Superior temporal gyrus (tissue), 1 donor: ENCODE results near the gene TM4SF1.
"Not testable (repeated sequence)": the region's sequence is repeated elsewhere in the genome, so short reads cannot be mapped to it uniquely, and the experiment has no call there.

ENCODE experiments used
- DNase-seq: peaks from one replicate; pipeline ENCODE4 v3.0.0-alpha.2; 2016; ENCODE audit errors: extremely low spot score

The TM4SF1 gene

DNA sequence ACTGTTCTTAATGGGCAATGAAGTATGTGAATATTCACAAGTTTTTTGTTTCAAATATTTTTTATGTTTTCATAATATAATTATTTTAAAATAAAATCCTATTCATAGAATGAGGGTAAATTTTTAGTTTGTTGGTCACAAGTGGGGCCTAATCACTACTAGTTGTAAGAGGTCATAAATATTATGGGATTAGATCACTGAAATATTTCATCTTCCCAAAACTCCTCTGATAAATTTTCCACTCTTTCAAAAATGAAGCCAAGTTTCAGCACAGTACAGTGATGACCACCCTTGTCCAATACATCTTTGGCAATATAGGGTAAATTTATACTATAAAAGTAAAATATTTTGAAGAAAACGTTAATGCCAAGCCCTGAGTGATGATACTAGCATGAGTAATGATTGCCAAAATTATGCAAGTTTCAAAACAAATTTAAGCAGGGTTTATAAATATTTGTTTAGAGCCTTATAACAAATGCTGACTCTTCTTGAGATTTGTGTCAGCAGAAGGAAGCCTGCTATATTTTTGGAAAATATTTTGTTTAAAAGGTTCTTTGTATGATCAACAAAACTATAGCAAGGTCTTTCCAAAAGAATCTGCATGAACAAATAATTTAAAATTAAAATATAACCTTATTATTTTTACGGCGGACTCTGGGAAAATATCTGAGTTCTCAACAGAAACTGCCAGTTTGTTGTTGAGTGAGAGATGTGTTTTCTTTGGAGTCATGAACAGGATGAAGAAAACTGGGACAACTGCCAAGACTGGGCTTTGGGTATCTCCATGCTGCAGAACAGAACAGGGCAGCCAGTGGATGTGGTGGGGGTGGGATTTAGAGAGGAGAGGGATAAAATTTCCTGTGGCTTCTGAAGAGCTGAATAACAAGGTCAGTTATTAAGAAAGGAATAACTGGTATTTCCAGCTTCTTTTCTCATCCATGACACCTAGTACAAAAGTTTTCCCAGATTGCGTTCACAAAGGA is 17.9 kb upstream of the TM4SF1 start:
- no peak for DNase-seq

DNA sequence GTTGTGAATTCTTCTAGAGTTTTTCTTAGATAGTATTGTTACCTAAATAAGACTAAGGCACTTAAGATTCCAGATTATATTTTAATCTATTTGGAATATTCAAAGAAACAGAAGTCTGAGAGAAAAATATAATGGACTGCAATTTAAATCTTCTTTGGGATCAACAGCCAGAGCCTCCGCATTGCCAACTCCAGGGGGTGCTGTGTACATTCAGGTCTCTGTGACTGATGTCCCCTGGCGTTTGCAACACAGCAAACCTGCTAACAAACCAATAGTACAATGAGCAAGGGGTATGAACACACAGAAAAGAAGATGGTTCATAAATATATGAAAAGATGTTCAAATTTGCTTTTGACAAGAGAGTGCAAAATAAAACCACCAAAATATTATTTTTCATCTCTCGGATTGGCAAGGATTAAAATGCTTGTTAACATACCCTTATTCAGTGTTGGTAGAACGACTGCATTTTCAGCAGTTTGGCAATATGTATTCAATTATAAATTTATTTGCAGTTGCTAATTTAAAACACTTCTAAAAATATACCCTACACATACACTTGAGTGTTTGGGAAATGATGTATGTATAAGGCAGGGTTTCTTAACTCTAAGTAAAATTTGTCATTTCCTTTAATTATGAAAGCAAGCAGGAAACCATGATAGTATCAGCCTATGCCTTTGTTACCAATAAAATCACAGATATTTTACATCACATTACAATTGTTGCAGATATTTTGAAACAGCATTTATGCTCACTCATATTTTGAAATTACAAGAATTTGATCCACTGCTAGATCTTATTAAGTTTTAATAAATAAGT is 16.1 kb upstream of the TM4SF1 start:
- DNase-seq, result peak; percentile 72

DNA sequence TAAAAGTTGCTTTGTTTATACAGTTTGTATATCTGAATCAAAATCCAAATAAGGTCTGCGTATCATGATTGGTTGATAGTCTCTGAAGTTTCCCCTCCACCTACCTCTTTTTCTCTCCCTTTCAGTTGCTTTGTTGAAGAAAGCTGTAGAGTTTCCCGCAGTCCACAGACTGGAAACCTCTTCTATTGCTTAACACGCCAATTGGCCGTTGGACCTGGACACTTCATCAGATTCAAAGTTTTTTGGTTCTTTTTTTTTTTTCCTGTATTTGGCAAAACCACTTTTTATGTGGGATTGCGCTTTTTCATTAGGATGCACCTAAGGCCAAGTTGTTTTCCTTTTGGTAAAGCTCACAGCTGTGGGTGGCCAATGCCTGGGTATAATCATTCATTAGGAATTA is 14.5 kb upstream of the TM4SF1 start:
- no peak for DNase-seq

DNA sequence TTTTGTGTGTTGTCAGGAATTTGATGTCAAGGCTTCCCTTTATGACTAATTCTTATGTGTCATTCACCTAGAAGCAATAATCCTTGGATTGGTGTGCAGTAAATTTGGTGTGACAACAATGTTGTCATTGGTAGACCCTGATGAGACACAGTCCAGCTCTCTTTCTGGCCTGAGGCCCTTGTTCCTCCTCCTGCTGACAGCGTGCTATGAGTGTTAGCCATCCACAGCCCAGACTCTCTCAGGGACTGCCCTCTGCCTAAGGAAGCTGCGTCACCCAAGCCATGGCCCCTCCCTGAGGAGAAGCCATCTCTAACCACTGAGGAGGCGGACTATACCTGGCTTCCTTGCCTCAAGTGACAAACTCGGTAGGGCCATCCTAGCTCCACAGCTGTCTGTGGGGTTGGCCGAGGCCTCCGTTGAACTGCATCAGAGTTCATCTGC is 13.3 kb upstream of the TM4SF1 start:
- DNase-seq, result no peak

DNA sequence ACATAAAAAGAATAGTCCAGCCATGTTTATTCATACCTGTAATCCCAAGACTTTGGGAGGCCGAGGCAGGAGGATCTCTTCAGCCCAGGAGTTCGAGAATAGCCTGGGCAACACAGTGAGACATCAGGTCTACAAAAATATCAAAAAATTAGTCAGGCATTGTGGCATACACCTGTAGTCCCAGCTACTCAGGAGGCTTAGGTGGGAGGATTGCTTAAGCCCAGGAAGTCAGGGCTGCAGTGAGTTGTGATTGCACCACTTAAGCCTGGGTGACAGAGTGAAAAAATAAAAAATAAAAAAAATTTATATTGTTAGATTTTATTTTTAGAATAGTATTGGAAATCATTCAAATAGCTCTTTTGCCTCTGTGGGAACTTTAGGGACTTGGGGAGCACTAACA is 12.8 kb upstream of the TM4SF1 start:
- no peak for DNase-seq

DNA sequence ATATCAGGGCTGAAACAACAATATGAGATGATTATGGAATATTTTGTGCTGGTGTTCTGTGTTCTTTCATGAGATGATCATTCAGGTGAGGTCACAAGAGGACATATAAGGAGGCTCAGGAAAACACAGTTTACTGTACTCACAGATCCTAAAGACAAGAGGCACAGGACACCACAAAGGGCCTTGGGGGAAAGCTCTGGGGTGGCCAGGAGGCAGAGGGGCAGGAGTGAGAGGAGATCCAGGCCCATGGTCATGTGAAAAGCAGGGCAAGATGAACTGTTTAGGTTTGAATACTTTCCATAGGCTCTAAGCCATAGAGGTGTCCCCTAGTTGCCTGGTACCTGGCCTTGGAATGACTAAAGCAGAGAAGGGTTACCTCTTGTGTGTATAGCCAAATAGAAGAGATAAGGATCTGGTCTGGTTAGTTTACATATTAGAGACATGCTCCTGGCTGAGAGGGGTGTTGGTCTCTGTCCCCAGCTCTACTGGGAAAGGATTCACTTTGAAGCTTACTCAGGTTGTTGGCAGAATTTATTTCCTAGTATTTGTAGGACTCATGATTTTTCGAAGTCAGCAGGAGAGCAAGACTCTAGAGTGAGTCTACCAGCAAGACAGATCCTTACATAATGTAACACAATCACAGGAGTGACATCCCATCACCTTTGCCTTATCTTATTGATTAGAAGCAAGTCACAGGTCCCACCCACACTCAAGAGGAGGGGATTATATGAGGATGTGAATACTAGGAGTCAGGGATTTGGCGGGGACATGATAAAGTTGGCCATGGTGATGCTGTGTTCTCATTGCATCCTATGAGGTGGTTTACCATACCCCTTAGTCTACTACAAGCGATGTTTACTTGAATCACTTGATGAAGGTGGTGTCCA is 11.3 kb upstream of the TM4SF1 start:
- no peak for DNase-seq

DNA sequence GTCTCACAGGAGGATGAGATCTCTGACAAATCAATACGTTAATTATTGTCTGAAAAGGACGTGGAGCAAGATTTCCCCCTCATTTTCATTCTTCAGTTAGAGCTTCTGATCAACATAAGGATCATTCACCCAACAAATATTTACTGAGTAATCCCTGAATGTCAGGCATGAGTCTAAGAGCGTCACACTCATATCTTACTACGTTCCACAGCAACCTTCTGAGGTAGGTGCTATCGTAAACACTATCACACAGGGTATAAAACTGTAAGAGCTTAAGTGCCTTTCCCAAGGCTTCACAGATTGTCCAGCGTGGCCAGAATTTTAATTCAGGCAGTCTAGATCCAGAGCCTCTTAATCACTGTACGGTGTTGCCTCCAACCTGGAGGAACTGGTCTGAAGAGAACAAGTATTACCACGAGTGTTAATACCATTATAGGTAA is 10.6 kb upstream of the TM4SF1 start:
- no peak for DNase-seq

DNA sequence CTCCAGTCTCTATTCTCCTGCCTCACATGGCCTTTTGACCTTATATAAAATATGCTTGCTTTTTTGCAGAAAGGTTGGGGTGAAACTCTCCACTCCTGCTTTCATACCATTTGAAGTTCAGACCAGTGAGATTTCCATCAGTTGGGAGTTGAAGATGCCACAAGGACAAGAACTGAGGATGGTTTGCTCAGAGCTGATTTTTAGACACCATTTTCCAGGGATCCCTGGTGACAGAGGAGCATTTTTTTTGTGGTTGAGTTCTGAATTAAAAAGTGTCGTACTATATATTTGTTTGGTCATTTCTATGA is 8.8 kb upstream of the TM4SF1 start:
- DNase-seq, result no peak

DNA sequence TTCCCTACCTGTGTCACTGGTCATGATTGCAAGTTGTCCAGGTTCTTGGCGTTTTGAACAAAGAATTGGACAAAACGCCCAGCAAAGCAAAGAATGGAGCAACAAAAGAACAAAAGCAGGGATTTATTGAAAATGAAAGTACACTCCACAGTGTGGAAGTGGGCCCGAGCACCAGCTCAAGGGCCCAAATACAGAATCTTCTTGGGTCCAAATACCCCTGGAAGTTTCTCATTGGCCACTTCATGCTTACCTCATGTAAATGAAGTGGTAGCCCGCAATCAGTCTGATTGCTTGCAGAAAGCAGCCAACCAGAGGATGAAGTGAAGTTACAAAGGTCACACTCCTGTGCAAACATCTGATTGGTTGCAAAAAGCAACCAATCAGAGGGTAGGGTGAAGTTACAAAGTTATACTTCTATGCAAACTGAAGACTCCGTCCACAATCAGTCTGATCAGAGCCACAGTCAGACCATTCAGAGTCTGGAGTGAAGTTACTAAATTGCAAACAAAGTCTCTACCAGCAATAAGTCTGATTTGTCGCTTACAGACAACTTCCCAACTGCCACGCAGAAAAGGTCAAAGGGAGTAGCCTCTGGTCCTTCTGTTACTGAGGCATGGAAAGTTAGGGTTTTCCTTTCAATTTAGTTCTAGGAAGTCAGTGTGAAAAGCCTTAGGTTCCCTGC is 8.3 kb upstream of the TM4SF1 start:
- no peak for DNase-seq

DNA sequence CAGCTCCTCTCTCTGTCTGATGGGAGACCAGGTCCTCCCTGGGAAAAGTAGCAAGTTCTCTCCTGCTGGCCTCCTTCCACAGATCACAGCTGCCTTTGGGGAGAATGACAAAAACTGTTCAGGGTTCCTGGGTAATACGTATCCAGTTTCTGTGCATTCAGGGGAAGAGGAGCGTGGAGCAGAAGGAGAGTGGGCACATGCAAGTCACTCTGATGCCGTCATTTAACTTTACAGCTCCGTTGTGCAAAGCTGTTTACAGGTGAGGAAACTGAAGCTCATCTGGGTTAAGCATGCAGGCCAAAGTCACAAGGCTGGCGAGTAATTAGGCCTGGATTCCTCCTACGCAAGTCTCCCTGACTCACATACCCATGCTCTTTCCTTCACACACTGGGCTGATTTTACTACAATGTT is 7.5 kb upstream of the TM4SF1 start:
- no peak for DNase-seq

DNA sequence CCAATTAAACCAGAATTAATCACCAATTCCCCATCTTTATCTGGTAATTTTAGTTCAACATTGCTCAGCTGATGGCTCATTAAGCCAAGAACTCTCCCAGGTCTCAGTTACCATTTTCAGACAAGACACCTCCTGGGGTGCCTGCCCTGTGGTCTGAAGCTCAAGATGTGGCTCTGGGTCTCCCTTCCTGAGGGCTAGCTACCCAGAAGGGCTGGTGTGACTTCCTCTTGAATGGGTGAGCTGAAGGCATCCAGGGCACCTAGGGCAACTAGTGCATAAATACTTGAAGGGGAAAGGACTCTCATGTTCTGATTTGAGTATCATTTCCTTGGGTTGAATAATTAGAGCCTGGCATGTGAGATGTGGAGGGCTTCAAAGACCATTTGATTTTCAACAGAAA is 6.7 kb upstream of the TM4SF1 start:
- no peak for DNase-seq

DNA sequence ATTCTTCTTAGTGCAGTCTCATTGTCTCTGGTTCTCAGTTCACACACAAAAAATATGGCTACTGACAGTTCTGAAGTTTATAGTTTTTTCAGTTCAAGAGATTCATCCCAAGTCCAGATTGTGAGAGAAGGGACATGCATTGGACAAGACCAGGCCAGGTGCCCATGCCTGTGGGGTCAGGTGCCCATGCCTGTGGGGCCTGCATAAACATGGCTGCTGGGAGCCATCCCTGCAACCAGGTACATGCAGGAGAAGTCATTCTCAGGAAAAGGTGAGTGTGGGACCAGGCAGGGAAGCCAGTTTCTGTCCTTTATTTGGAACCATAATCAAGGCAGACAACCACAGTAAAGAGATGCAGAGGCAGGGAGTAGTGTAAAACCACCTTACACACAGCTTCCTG is 6.3 kb upstream of the TM4SF1 start:
- no peak for DNase-seq

DNA sequence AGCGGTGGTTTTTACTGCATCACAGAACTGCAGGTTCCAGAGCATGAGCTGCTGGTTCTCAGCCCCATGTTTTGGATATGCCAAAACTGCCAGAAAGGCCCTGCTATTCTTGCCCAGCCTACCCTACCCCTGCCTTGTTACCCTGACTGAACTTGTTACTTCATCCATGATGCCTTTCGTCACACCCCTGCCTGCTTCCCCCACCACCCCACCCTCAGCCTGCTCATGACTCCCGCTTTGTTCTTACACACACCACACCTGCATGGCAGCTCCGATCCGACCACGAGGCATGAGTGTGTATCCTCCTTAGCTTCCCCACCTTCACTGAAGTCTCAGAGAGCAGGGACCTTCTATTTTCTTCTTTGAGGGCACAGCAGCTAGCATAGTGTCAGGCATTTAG is 5.1 kb upstream of the TM4SF1 start:
- no peak for DNase-seq

DNA sequence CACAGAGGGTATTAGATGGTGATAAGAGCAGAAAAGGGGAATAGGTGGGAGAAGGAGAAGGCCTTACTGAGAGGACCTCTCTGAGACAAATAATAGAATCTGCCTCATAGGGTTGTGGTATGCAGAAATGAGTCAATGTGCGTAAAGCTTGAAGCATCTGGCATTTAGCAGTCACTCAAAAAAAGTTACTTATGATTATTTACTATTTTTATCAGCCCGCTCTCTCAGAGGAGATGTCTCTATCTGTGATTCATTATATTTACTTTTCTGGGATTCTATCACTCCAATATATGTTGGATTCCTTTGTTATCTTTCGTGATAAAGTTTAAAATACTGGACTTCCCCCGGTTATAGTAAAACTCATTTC is 4.6 kb upstream of the TM4SF1 start:
- no peak for DNase-seq

DNA sequence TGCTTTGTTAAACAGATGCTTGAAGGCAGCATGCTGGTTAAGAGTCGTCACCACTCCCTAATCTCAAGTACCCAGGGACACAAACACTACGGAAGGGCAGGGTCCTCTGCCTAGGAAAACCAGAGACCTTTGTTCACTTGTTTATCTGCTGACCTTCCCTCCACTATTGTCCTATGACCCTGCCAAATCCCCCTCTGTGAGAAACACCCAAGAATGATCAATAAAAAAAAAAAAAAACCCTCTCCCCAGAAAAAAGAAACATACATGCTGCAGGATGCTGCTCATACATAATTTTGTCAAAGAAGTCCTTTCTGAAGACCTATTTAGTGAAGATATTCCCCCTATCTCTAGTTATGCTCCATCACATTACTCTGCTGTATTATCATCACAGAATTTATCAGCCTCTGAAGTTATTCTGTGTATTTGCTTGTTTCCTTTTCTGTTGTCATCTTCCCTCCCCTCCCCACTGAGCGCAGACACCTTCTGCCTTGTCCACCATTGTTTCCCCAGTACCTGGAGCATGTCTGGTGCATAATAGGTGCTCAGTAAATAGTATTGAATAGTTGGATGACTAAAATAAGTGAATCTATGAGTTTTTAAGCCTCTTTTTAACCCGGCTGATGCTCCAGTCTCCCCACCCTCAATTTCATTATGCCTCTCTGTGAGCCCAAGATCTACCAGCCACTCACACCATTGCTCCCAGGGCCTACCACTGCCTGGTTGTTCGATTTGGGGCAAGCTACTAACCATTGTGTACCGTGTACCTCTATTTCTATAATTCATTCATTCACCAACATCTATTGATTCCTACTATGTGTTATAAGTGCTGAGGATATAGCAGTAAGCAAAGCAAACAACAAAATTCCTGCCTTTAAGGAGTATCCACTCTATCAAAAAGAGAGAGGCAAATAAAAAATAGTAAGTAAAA is 4.0 kb upstream of the TM4SF1 start:
- no peak for DNase-seq

DNA sequence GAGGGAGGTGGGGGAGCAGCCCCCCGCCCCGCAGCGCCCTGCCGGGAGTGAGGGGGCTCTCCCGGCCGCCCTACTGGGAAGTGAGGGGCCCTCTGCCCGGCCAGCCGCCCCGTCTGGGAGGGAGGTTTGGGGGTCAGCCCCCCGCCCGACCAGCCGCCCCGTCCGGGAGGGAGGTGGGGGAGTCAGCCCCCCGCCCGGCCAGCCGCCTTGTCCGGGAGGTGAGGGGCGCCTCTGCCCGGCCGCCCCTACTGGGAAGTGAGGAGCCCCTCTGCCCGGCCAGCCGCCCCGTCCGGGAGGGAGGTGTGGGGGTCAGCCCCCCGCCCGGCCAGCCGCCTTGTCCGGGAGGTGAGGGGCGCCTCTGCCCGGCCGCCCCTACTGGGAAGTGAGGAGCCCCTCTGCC is 2.8 kb upstream of the TM4SF1 start:
- DNase-seq, result not testable (repeated sequence)

DNA sequence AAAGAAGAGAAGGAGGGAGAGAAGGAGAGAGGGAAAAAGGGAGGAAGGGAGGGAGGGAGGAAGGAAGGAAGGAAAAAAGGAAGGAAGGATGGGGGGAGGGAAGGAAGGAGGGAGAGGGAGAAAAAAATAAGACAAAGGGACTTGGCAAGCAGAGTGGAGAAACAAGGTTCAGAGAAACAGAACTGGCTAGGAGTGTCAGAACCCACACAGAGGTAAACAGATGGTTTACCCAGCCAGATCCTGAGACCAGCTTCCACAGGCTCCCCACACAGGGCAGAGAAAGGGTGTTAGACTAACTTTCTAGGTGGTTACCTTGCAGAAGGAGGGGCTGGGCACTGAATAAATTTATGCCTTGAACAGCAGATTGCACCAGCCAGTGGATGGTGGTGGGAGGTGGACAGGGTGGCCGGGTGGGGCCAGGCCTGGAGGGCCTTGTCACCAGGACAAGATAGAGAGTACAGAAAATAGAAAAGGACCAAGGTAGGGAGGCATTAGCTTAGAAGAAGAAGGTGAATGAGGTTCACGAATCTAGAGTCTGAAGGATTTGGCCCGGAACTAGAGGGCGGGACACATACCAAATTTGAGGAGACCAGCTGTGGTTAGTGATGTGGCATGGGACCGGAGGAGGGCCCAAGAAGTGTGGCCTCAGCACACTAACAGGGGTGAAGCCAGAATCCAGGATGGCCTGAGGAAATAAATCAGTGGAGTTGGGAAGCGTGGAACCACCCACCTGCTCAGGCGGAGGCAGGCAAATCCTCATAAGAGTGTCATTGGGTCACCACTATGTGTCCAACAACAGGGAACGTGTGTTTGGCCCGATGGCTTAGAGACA is 1.2 kb upstream of the TM4SF1 start:
- no peak for DNase-seq

DNA sequence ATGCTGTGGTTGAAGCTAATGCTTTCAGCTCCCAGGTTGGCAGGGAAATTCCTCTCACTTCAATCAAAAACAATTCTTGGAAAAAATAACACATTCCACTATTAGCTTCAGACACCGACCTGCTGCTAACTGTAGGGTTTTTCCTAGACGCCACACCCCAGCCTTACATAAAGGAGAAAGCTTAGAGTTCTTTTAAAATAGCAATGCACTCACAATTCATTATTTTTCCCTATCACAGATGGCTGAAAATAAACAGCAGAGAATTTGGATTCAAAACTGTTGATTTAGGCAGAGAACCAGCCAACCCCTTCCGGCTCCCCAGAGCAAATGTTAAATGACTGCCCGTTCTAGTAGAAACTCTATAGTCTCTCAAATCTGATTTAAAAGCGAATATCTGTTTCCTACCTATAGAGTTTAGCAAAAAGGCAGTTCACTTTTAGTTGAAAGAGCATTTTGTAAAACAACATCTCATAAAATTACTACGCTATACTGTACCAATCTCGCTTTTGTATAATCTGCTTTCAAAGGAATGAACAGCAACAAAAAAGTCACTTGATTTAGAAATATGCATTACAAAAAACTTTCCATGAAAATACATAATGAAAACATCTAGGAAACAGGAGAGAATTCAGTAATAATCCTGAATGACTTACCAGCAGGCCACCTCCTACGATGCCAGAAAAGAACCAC is 586 bp downstream of the TM4SF1 start:
- DNase-seq, result no peak
